T47D (cell line): ENCODE measurements around the gene ZDHHC20.

Source experiments
- DNase-seq, 2 experiments: peaks; one replicate each; pipeline versions ENCODE4 v3.0.0 to v3.0.0-alpha.2; 2011 to 2012; ENCODE audit warnings: low read depth in 1 of 2, low spot score in 1 of 2
- JUND ChIP-seq: IDR thresholded peaks from 2 replicates; pipeline ENCODE4 v1.6.1; 2012; ENCODE audit warnings: low read depth
- in situ Hi-C: cut with HindIII; loops from 2 replicates; pipeline ENCODE4 v1.10.0; 2016; ENCODE audit warnings: low sequenced_read_pairs, low pct_unique_long_range_greater_than_20kb

ZDHHC20 gene

DNA sequence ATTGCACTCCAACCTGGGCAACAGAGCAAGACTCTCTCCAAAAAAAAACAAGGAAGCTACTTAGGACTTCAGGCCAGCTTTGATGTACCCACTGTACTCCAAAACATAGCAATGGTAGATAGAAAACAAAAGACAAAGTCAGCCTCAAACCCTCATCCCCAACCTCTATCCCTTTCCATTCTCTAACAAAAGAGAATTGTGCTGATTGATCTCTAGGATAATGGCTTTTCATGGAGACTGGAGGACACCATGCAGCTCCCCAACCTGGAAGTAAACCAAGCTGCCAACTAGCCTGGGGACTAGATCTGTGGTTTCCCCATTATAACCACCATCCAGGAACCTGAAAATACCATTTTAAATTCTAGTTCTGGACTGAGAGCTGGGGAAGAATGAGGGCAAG lies 4.3 kb upstream of the ZDHHC20 start:
- in situ Hi-C loops: no loop called here
- no peak for TF ChIP-seq JUND
- no peak for DNase-seq

DNA sequence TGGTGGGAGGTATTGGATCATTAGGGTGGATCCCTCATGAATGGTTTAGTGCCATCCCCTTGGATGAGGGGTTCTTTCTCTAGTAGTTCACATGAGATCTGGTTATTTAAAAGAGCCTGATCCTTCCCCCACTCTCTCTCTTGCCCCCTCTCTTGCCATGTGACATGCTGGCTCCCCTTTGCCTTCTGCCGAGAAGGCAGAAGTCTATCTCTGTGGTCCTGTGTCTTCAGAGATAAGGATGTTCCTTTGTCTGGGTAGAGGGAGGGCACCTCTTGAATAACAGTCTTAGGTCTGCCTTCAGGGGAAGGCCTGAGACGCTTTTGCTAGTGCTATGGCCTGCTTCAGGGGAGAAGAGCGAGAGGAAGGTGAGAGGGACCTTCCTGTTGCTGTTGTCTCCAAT lies 2.0 kb upstream of the ZDHHC20 start:
- no peak for TF ChIP-seq JUND
- in situ Hi-C loops: no loop called here
- DNase-seq: no peak

DNA sequence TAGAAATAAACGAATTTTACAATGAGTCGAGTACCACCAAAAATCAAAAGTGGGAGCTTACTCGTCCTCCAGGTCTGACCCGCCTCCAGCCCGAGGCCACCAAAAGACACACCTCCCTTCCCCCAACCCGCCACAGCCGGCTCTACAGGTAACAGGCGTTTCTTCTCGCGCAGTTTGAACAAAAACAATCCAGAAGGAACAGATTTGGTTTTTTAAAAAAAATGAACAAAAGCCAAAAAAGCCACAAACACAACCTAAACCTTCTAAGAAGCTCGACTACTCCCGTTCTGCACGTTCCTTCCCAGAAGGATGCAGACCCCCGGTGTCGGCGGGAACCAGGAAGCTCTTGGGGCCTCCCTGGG lies 671 bp downstream of the ZDHHC20 start:
- in situ Hi-C loops: no loop called here
- no peak for TF ChIP-seq JUND

DNA sequence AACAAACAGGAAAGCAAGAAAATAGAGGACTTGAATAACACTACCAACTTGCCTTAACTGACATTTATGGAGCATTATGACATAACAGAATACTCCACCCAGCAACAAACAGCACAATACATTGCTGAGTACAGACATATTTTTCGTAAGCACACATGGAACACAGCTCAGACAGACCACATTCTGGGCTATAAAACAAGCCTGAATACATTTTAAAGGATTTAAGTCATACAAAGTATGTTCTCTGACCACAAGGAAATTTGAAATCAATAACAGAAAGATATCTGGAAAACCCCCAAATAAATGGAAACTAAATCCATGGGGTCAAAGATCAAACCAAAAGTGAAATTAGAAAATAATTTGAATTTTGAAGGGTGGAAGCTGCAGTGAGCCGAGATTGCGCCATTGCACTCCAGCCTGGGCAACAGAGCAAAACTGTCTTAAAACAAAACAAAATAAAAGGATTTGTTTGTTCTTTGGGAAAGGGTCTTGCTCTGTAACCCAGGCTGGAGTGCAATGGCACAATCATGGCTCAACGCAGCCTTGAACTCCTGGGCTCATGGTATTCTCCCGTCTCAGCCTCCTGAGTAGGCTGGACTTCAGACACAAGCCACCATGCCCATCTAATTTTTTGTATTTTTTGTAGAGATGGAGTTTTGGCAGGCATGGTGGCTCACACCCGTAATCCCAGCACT lies 5.6 kb downstream of the ZDHHC20 start:
- in situ Hi-C loops: no loop called here
- no peak for TF ChIP-seq JUND
- no peak for DNase-seq

More for the DNA sequence above, 671 bp downstream of the ZDHHC20 start:
- peak; percentile 68 to 76 for DNase-seq

DNA sequence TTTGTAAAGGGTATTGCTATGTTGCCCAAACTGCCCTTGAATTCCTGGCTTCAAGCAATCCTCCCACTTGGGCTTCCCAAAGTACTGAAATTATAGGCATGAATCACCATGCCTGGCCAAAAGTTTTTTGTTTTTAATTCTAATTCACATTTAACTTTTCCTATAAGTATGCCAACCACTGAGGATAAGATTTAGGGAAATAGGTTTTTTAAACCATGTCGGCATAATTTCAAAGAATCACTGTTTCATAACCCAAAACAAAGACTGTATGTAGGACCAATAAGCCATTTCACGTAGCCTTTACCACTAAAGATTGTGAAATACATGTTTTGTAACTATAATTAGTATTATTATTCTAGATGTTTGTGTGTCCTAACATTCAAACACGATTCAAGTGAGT lies 8.2 kb downstream of the ZDHHC20 start:
- TF ChIP-seq JUND: no peak
- in situ Hi-C loops: no loop called here
- DNase-seq: no peak

DNA sequence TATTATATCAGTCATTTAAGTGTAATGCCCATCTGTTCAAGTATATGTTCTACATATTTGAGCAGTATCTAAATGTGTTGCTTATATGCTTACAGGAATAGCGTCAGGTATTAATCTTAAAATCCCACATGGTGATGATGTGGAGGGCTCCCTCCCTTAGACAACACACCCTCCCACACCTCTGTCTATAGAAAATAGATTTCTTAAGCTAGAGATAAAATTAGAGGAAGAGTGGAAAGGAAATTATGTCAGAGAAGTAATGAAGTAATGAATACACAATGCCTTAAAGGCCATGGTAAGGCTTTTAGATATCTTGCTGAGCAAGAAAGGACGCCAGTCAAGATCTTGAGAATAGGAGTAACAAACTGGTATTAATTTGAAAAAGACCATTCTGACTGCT lies 12.4 kb downstream of the ZDHHC20 start:
- no peak for DNase-seq
- in situ Hi-C loops: no loop called here
- no peak for TF ChIP-seq JUND

- no peak for TF ChIP-seq JUND
Observed at GRCh38 chr13:21445759-21446158, 13.3 kb downstream of the ZDHHC20 start.

DNA sequence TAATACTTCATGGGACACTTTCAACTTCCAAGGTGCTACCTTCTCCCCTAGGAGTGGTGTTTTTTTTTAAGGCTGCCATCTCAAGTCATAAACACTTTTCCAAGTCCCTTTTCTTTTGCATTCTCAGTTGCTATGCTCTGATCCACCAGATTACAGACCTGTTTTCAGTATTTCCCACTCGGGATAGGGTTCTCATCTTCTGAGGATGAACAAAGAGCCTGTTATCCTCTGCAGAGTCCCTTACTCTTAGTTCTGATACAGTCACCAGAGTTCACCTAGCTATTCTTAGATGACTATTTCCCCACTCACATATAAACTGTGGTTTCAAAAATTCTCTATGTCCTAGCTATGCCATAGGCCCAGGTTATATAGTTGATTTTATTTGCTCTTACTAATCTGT lies 15.9 kb downstream of the ZDHHC20 start:
- in situ Hi-C loops: no loop called here
- no peak for TF ChIP-seq JUND
- DNase-seq: no peak

More at GRCh38 chr13:21445759-21446158, 13.3 kb downstream of the ZDHHC20 start:
- DNase-seq: no peak
- in situ Hi-C loops: no loop called here

- in situ Hi-C loops: no loop called here
- no peak for TF ChIP-seq JUND
- DNase-seq: no peak
Observed at GRCh38 chr13:21436582-21436981, 22.5 kb downstream of the ZDHHC20 start.

DNA sequence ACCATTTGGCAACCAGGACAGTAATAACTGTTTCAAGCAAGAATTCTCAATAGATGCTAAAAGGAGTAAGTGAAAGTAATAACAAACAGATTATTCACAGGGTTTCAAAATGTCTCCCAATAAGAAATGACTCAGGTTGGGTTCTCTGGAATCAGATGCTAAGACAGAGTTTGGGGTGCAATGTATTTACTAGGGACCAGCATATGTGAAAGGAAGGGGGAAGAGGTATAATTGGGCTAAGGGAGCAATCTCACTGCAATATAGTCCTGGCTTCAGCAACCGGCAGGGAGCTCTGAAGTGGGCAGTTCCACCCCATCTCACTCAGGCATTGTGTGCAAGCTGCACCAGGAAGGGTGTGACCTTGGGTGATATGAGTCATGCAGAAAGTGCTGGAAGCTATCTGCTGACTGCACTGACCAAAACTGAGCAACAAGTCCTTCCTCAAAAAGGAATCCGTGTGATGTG lies 23.4 kb downstream of the ZDHHC20 start:
- in situ Hi-C loops: no loop called here
- DNase-seq: peak in 1 of 2 experiments; percentile 12
- TF ChIP-seq JUND: no peak

- DNase-seq: no peak
- in situ Hi-C loops: no loop called here
- no peak for TF ChIP-seq JUND
Observed at GRCh38 chr13:21435231-21435630, 23.9 kb downstream of the ZDHHC20 start.

DNA sequence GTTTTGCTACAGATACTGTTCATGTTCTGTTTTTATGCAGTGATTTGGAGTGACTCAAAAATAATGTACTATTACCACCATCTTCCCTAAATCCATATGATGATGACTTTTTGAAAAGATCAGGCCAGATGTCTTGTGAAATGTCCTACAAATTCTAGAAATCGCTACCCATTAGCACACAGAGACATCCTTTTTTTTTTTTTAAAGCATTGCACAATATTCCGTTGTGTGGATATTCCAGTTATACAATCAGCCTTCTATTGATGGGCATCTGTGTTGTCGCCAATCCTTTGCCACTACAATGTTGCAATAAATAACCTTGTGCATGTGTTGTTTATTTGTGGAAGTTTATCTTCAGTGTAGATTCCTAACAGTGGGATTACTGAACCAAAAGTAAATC lies 24.5 kb downstream of the ZDHHC20 start:
- TF ChIP-seq JUND: no peak
- in situ Hi-C loops: no loop called here
- no peak for DNase-seq

DNA sequence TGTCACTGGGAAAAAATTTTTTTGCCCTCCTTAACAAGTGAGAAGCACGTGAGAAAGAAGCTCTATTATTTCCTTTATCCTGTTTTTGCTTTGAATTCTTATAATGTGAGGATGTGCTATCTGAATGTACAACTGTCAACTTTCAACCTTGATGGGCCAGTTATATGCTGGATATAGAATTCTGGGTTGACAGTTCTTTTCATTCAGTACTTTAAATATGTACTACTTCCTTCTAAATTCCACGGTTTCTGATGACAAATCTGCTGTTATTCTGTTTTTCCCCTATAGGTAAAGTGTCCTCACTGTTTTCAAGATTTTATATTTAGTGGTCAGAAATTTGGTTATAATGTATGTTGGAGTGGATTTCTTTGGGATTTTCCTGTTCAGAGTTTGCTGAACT lies 29.9 kb downstream of the ZDHHC20 start:
- no peak for TF ChIP-seq JUND
- in situ Hi-C loops: no loop called here
- DNase-seq: no peak

DNA sequence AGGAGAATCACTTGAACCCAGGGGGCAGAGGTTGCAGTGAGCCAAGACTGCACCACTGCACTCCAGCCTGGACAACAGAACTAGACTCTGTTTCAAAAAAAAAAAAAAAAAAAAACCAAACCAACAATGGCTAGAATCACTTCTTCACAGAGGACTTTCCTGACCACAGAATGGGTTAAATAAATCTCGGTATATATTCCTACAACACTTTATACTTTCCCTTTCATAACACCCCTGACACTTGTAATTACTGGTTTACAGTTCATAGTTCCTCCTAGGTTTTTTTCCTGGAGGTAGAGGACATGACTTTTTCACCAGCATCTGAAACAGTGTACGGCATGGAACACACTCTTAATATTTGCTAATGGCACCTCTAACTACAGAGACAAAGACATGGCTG lies 31.4 kb downstream of the ZDHHC20 start:
- in situ Hi-C loops: no loop called here

More for the DNA sequence above, 31.4 kb downstream of the ZDHHC20 start:
- no peak for TF ChIP-seq JUND
- no peak for DNase-seq
